HG02763 (cell line): Measurements from ENCODE around the gene PRKG1.

Experiments used
- ATAC-seq: cut with Tn5 transposase; IDR thresholded peaks from one replicate; pipeline ENCODE4 v1.9.1; 2021; ENCODE audit warnings: mild to moderate bottlenecking, moderate library complexity; ENCODE audit not compliant: unreplicated experiment

PRKG1 gene

GRCh38 chr10:51624013-51624412 is 549.7 kb downstream of the PRKG1 start:
- no peak for ATAC-seq

- no peak for ATAC-seq
Observed at GRCh38 chr10:51629934-51630639, 555.8 kb downstream of the PRKG1 start.

- no peak for ATAC-seq
Observed at GRCh38 chr10:51630640-51631005, 556.3 kb downstream of the PRKG1 start.

GRCh38 chr10:51635436-51635835 is 561.1 kb downstream of the PRKG1 start:
- no peak for ATAC-seq

- ATAC-seq = no peak
Observed at GRCh38 chr10:51638211-51638610, 563.9 kb downstream of the PRKG1 start.

- ATAC-seq = no peak
Observed at GRCh38 chr10:51638737-51639136, 564.5 kb downstream of the PRKG1 start.

- ATAC-seq = no peak
Observed at GRCh38 chr10:51640120-51640819, 566.0 kb downstream of the PRKG1 start.

GRCh38 chr10:51642581-51642980 is 568.3 kb downstream of the PRKG1 start:
- ATAC-seq = no peak

- no peak for ATAC-seq
Observed at GRCh38 chr10:51643734-51644133, 569.4 kb downstream of the PRKG1 start.

GRCh38 chr10:51649064-51649463 is 574.8 kb downstream of the PRKG1 start:
- no peak for ATAC-seq

- no peak for ATAC-seq
Observed at GRCh38 chr10:51651063-51651462, 576.8 kb downstream of the PRKG1 start.

GRCh38 chr10:51653025-51653424 is 578.7 kb downstream of the PRKG1 start:
- ATAC-seq = no peak

- no peak for ATAC-seq
Observed at GRCh38 chr10:51654918-51655317, 580.6 kb downstream of the PRKG1 start.

- ATAC-seq = no peak
Observed at GRCh38 chr10:51656503-51656902, 582.2 kb downstream of the PRKG1 start.

GRCh38 chr10:51658000-51658399 is 583.7 kb downstream of the PRKG1 start:
- no peak for ATAC-seq

- no peak for ATAC-seq
Observed at GRCh38 chr10:51659344-51659743, 585.1 kb downstream of the PRKG1 start.

- ATAC-seq = no peak
Observed at GRCh38 chr10:51663086-51663485, 588.8 kb downstream of the PRKG1 start.

GRCh38 chr10:51666456-51666855 is 592.2 kb downstream of the PRKG1 start:
- ATAC-seq = no peak

- ATAC-seq = no peak
Observed at GRCh38 chr10:51667678-51668335, 593.5 kb downstream of the PRKG1 start.

- ATAC-seq = no peak
Observed at GRCh38 chr10:51668336-51668689, 594.0 kb downstream of the PRKG1 start.

- ATAC-seq = no peak
Observed at GRCh38 chr10:51669041-51669440, 594.8 kb downstream of the PRKG1 start.

GRCh38 chr10:51672039-51672535 is 597.8 kb downstream of the PRKG1 start:
- ATAC-seq = no peak
